RWPE1 (cell line): ENCODE data around the gene AUTS2.
"Not testable (repeated sequence)": the region's sequence is repeated elsewhere in the genome, so short reads cannot be mapped to it uniquely, and the experiment has no call there.

Experiments used
- CTCF ChIA-PET: fragments of 350-600 bp; sonication (Branson Sonifier 250); formaldehyde crosslinking; extraction: SDS; loops from one replicate; lab custom pipeline; 2021; lab: Yijun Ruan, JAX
- POLR2A ChIA-PET: fragments of 400-600 bp; formaldehyde crosslinking; extraction: SDS; loops from one replicate; lab custom pipeline; 2020; ENCODE audit warnings: antibody characterized with exemption; ENCODE audit not compliant: low non-redundant PET; lab: Yijun Ruan, JAX
- DNase-seq: peaks from one replicate; pipeline ENCODE4 v3.0.0; 2012; ENCODE audit warnings: low spot score
- H3K27ac ChIP-seq: fragments of 450-650 bp; 2 replicates; pipeline ENCODE4 v1.5.1; 2017
- TF ChIP-seq, protein P1 (sequence below): fragments of 450-650 bp; conservative IDR thresholded peaks from 2 replicates; pipeline ENCODE4 v1.5.1; 2017; ENCODE audit warnings: low read depth, mild to moderate bottlenecking

The AUTS2 gene

DNA sequence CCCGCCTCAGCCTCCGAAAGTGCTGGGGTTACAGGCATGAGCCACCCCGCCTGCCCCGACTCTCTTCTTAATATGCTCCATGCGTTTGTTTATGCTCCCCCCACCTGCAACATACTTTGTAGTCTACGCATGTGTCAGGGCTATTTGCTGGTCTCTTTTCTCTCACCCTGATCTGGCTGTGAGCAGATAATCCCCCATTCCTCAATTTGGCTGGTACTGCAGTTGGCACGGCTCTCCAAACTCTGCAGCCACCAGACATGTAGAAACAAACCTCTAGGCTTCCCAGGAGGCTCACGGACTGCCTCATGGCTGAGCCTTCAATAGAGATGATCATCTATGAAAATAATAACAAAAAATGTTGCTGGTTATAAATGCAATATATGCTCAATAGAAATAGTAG, 993.4 kb downstream of the AUTS2 start:
- TF ChIP-seq, protein P1, sequence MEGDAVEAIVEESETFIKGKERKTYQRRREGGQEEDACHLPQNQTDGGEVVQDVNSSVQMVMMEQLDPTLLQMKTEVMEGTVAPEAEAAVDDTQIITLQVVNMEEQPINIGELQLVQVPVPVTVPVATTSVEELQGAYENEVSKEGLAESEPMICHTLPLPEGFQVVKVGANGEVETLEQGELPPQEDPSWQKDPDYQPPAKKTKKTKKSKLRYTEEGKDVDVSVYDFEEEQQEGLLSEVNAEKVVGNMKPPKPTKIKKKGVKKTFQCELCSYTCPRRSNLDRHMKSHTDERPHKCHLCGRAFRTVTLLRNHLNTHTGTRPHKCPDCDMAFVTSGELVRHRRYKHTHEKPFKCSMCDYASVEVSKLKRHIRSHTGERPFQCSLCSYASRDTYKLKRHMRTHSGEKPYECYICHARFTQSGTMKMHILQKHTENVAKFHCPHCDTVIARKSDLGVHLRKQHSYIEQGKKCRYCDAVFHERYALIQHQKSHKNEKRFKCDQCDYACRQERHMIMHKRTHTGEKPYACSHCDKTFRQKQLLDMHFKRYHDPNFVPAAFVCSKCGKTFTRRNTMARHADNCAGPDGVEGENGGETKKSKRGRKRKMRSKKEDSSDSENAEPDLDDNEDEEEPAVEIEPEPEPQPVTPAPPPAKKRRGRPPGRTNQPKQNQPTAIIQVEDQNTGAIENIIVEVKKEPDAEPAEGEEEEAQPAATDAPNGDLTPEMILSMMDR = no peak
- POLR2A ChIA-PET = no interaction called here
- DNase-seq = no peak
- H3K27ac ChIP-seq = no peak overlapping the region
- CTCF ChIA-PET = interaction anchor here (0.6 kb wide), 1 partner anchor 190 kb away, joined by 4 read pairs; no protein-coding TSS in a partner anchor

DNA sequence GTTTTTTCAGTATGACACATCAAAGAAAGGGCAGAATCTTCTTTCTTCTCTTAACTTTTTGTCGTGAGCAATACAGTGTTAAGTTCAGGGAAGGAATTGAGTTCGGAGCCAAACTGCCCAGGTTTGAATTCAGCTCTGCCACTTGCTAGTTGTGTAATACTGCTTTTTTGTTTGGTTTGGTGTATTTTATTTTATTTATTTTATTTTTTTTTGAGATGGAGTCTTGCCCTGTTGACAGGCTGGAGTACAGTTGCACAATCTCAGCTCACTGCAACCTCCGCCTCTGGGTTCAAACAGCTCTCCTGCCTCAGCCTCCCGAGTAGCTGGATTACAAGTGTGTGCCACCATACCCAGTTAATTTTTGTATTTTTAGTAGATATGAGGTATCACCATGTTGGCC, 993.9 kb downstream of the AUTS2 start:
- TF ChIP-seq, protein P1 = no peak
- no peak overlapping the region for H3K27ac ChIP-seq
- ChIA-PET POLR2A (no interaction called here), CTCF (no interaction called here)
- no peak for DNase-seq

DNA sequence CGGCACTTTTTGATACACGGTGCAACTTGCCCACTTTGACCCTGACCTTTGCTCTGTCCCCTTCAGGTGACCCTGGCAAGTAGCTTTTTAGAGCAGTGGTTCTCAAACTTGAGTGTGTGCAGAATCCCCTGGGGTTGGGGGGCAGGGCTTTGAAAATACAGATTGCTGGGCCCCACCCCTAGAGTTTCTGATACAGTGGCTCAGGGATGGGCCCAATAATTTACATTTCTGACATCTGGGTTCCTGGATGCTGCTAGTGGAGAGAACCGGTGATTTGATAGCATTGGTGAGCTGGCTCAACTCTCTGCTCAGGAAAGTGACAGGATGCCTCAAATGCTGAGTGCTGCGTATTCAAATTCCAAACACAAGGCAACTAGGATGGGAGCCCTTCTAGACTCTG, 995.9 kb downstream of the AUTS2 start:
- no peak overlapping the region for H3K27ac ChIP-seq
- CTCF ChIA-PET = interaction anchor here (1.4 kb wide), 1 partner anchor 104 kb away, joined by 3 read pairs; no protein-coding TSS in a partner anchor
- no peak for DNase-seq
- POLR2A ChIA-PET = no interaction called here
- TF ChIP-seq, protein P1 = no peak

DNA sequence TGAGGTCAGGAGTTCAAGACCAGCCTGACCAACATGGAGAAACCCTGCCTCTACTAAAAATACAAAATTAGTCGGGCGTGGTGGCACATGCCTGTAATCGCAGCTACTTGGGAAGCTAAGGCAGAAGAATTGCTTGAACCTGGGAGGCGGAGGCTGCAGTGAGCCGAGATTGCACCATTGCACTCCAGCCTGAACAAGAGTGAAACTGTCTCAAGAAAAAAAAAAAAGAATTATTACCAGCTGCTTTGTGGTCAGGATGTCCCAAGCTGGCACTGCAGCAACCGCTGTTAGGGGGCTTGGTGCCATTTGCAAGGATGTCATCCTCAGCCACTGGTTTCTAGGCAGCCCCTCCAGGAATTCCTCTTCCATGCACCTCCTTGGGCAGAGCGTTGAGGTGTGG, 996.6 kb downstream of the AUTS2 start:
- CTCF ChIA-PET = interaction anchor here (1.4 kb wide), 1 partner anchor 103 kb away, joined by 3 read pairs; no protein-coding TSS in a partner anchor
- POLR2A ChIA-PET, DNase-seq, H3K27ac ChIP-seq: not testable (repeated sequence)

DNA sequence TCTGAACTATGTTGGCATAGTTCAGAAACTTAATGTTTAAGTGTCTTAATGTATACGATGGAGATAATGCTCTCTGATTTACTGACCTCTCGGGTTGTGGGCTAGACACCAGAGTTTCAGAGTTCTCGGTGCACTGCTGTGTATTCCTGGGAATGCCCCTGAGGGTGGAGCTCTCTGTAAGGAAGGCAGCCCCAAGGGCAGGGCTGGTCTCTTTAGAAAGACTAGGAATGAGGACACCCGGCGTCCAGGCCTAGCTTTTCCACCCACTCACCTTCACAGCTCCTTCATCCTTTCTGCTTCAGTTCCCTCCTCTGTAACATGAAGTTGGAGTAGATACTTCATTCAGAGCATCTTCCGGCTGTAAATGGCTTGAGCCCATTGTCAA, 997.1 kb downstream of the AUTS2 start:
- TF ChIP-seq, protein P1 = no peak
- ChIA-PET CTCF (no interaction called here), POLR2A (no interaction called here)
- no peak overlapping the region for H3K27ac ChIP-seq
- no peak for DNase-seq

DNA sequence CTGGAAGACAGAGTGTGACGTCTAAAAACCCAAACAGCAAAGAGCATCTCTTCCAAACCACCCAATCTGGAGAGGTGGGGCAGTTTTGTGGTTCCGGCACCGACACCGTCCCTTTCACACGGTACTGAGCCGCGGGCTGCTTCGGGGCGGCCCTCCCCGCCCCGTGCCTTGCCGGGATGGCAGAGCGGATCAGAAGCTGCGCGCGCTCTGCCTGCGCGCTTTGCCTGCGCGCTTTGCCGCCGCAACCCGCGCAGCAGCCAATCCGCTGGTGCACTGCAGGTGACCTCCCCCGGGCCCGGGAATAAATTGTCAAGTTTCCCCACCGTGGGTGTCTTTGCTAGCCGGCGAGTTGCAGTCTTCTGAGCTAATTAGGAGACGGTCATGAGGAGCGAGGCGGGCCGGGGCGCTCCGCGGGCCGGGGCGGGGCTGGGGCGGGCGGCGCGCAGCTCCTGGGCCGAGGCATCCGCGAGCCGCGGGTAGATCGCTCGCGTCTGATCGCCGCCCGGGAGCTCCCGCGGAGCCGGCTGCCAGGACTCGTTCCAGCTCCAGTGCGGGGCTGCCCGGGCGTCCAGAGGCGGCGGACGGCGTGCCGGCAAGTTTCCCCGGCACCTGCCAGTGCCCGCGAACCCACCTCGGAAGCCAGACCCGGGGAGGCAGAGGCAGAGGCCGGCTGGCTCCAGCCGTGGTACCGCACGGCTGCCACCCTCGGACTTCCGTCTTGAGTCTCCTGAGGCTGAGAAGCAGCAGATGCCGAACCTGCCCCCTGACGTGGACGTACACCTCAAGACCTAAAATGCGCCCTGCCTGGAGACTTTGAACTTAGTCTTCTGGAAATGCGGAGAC, 997.7 kb downstream of the AUTS2 start:
- CTCF ChIA-PET = no interaction called here
- TF ChIP-seq, protein P1 = no peak
- POLR2A ChIA-PET = no interaction called here
- DNase-seq = no peak
- no peak overlapping the region for H3K27ac ChIP-seq

DNA sequence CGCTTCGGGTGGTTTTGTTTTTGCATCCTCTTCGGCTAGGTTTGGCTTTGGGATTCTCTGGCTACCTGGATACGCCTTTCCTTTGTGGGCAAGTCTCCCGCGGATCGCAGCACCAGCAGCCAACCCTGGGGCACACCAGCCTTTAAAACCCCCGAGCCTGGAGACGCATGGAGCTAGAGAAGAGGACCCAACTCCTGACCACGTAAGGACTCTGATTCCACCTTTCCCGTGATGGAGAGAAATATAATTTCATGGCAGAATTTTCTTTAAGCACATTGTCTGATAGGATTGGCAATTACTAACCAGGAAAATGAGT, 998.3 kb downstream of the AUTS2 start:
- H3K27ac ChIP-seq = no peak overlapping the region
- POLR2A ChIA-PET = no interaction called here
- TF ChIP-seq, protein P1 = no peak
- DNase-seq = no peak
- CTCF ChIA-PET = no interaction called here
